ENCODE results near the gene DDX20.

DNA sequence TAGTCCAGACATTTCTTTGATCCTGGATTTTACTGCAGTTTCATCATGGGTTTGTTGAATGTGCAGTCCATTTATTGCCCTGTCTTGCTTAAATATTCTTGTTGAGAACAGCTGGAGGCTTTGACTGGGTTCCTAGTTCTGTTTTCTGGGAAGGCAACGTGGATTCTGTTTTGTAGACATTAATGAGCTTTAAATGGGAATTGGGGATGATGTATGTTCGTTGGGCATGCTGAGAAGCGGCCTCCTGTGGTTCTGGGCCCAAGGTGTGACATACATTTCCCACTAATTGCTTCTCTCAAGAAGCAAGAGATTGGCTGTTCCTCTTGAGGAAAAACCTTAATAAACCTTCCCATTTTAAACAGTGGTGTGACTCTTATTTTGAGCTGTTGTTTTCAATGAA, 39.4 kb upstream of the DDX20 start:
- TF ChIP-seq, protein P1, sequence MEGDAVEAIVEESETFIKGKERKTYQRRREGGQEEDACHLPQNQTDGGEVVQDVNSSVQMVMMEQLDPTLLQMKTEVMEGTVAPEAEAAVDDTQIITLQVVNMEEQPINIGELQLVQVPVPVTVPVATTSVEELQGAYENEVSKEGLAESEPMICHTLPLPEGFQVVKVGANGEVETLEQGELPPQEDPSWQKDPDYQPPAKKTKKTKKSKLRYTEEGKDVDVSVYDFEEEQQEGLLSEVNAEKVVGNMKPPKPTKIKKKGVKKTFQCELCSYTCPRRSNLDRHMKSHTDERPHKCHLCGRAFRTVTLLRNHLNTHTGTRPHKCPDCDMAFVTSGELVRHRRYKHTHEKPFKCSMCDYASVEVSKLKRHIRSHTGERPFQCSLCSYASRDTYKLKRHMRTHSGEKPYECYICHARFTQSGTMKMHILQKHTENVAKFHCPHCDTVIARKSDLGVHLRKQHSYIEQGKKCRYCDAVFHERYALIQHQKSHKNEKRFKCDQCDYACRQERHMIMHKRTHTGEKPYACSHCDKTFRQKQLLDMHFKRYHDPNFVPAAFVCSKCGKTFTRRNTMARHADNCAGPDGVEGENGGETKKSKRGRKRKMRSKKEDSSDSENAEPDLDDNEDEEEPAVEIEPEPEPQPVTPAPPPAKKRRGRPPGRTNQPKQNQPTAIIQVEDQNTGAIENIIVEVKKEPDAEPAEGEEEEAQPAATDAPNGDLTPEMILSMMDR (IDR thresholded peaks at IDR 0.05) = no peak
- no peak for TF ChIP-seq POLR2A (IDR thresholded peaks at IDR 0.05)

All from thyroid gland (tissue), 4 donors.